ENCODE results near the gene MTFP1.

The MTFP1 gene

GRCh38 chr22:30435674-30436126 is 10.1 kb downstream of the MTFP1 start:
- H3K4me3 ChIP-seq (ENCODE audit: insufficient read length, low read depth), result no peak overlapping the region
- no peaks in the 10 kb centered on the region for H3K27me3 ChIP-seq (ENCODE audit: insufficient read depth, insufficient read length)
- DNase-seq (ENCODE audit: low read depth, low spot score), result no peak
- H3K9me3 ChIP-seq (ENCODE audit: insufficient read depth, low read length), result peaks cover 13% of the 10 kb centered on the region; the same call in 1 of the 2 replicates
- H3K4me1 ChIP-seq (ENCODE audit: insufficient read depth, insufficient read length), result peaks cover 2% of the 10 kb centered on the region
- TF ChIP-seq SUZ12 (IDR thresholded peaks at IDR 0.05; ENCODE audit: extremely low read depth, insufficient read depth, insufficient read length) (no peak), ZNF274 (IDR thresholded peaks at IDR 0.05; ENCODE audit: low read depth, low read length) (no peak), YY1 (IDR thresholded peaks at IDR 0.05; ENCODE audit: insufficient read depth, insufficient read length) (no peak)
- H3K9ac ChIP-seq (ENCODE audit: insufficient read length, low read depth), result no peak overlapping the region
- H3K36me3 ChIP-seq (ENCODE audit: insufficient read depth, insufficient read length, low read length), result no peaks in the 10 kb centered on the region

GRCh38 chr22:30436196-30436595 is 10.6 kb downstream of the MTFP1 start:
- Histone ChIP-seq H3K27me3 (ENCODE audit: insufficient read depth, insufficient read length) (no peaks in the 10 kb centered on the region), H3K9me3 (ENCODE audit: insufficient read depth, low read length) (peaks cover 13% of the 10 kb centered on the region; the same call in 1 of the 2 replicates), H3K4me3 (ENCODE audit: insufficient read length, low read depth) (no peak overlapping the region), H3K4me1 (ENCODE audit: insufficient read depth, insufficient read length) (peaks cover 2% of the 10 kb centered on the region), H3K9ac (ENCODE audit: insufficient read length, low read depth) (no peak overlapping the region), H3K36me3 (ENCODE audit: insufficient read depth, insufficient read length, low read length) (no peaks in the 10 kb centered on the region)
- no peak for DNase-seq (ENCODE audit: low read depth, low spot score)
- no peak for TF ChIP-seq SUZ12 (IDR thresholded peaks at IDR 0.05; ENCODE audit: extremely low read depth, insufficient read depth, insufficient read length)
- TF ChIP-seq YY1 (IDR thresholded peaks at IDR 0.05; ENCODE audit: insufficient read depth, insufficient read length), result no peak
- no peak for TF ChIP-seq ZNF274 (IDR thresholded peaks at IDR 0.05; ENCODE audit: low read depth, low read length)

GRCh38 chr22:30438559-30438958 is 13.0 kb downstream of the MTFP1 start:
- Histone ChIP-seq H3K9me3 (ENCODE audit: insufficient read depth, low read length) (peaks cover 13% of the 10 kb centered on the region; the same call in 1 of the 2 replicates), H3K9ac (ENCODE audit: insufficient read length, low read depth) (no peak overlapping the region), H3K36me3 (ENCODE audit: insufficient read depth, insufficient read length, low read length) (no peaks in the 10 kb centered on the region), H3K27me3 (ENCODE audit: insufficient read depth, insufficient read length) (no peaks in the 10 kb centered on the region), H3K4me3 (ENCODE audit: insufficient read length, low read depth) (no peak overlapping the region), H3K4me1 (ENCODE audit: insufficient read depth, insufficient read length) (peaks cover 2% of the 10 kb centered on the region)
- no peak for DNase-seq (ENCODE audit: low read depth, low spot score)
- TF ChIP-seq SUZ12 (IDR thresholded peaks at IDR 0.05; ENCODE audit: extremely low read depth, insufficient read depth, insufficient read length) (no peak), YY1 (IDR thresholded peaks at IDR 0.05; ENCODE audit: insufficient read depth, insufficient read length) (no peak), ZNF274 (IDR thresholded peaks at IDR 0.05; ENCODE audit: low read depth, low read length) (no peak)

GRCh38 chr22:30439226-30439625 is 13.7 kb downstream of the MTFP1 start:
- DNase-seq (ENCODE audit: low read depth, low spot score), result no peak
- Histone ChIP-seq H3K9me3 (ENCODE audit: insufficient read depth, low read length) (peaks cover 13% of the 10 kb centered on the region; the same call in 1 of the 2 replicates), H3K9ac (ENCODE audit: insufficient read length, low read depth) (no peak overlapping the region), H3K27me3 (ENCODE audit: insufficient read depth, insufficient read length) (no peaks in the 10 kb centered on the region), H3K4me1 (ENCODE audit: insufficient read depth, insufficient read length) (peaks cover 2% of the 10 kb centered on the region), H3K36me3 (ENCODE audit: insufficient read depth, insufficient read length, low read length) (no peaks in the 10 kb centered on the region), H3K4me3 (ENCODE audit: insufficient read length, low read depth) (no peak overlapping the region)
- TF ChIP-seq SUZ12 (IDR thresholded peaks at IDR 0.05; ENCODE audit: extremely low read depth, insufficient read depth, insufficient read length), result no peak

GRCh38 chr22:30439836-30440235 is 14.3 kb downstream of the MTFP1 start:
- no peaks in the 10 kb centered on the region for H3K27me3 ChIP-seq (ENCODE audit: insufficient read depth, insufficient read length)

GRCh38 chr22:30441088-30441487 is 15.5 kb downstream of the MTFP1 start:
- Histone ChIP-seq H3K4me3 (ENCODE audit: insufficient read length, low read depth) (no peak overlapping the region), H3K36me3 (ENCODE audit: insufficient read depth, insufficient read length, low read length) (no peaks in the 10 kb centered on the region), H3K27me3 (ENCODE audit: insufficient read depth, insufficient read length) (no peaks in the 10 kb centered on the region), H3K9ac (ENCODE audit: insufficient read length, low read depth) (no peak overlapping the region), H3K4me1 (ENCODE audit: insufficient read depth, insufficient read length) (no peaks in the 10 kb centered on the region), H3K9me3 (ENCODE audit: insufficient read depth, low read length) (peaks cover 13% of the 10 kb centered on the region; the same call in 1 of the 2 replicates)
- DNase-seq (ENCODE audit: low read depth, low spot score), result no peak
- no peak for TF ChIP-seq SUZ12 (IDR thresholded peaks at IDR 0.05; ENCODE audit: extremely low read depth, insufficient read depth, insufficient read length)
- TF ChIP-seq YY1 (IDR thresholded peaks at IDR 0.05; ENCODE audit: insufficient read depth, insufficient read length), result no peak

More at GRCh38 chr22:30439836-30440235, 14.3 kb downstream of the MTFP1 start:
- Histone ChIP-seq H3K9me3 (ENCODE audit: insufficient read depth, low read length) (peaks cover 13% of the 10 kb centered on the region; the same call in 1 of the 2 replicates), H3K4me3 (ENCODE audit: insufficient read length, low read depth) (no peak overlapping the region), H3K36me3 (ENCODE audit: insufficient read depth, insufficient read length, low read length) (no peaks in the 10 kb centered on the region), H3K9ac (ENCODE audit: insufficient read length, low read depth) (no peak overlapping the region), H3K4me1 (ENCODE audit: insufficient read depth, insufficient read length) (peaks cover 2% of the 10 kb centered on the region)
- TF ChIP-seq YY1 (IDR thresholded peaks at IDR 0.05; ENCODE audit: insufficient read depth, insufficient read length) (no peak), SUZ12 (IDR thresholded peaks at IDR 0.05; ENCODE audit: extremely low read depth, insufficient read depth, insufficient read length) (no peak), ZNF274 (IDR thresholded peaks at IDR 0.05; ENCODE audit: low read depth, low read length) (no peak)
- no peak for DNase-seq (ENCODE audit: low read depth, low spot score)

GRCh38 chr22:30444632-30445437 is 19.3 kb downstream of the MTFP1 start:
- Histone ChIP-seq H3K9ac (ENCODE audit: insufficient read length, low read depth) (no peak overlapping the region), H3K4me3 (ENCODE audit: insufficient read length, low read depth) (no peak overlapping the region), H3K36me3 (ENCODE audit: insufficient read depth, insufficient read length, low read length) (no peaks in the 10 kb centered on the region), H3K9me3 (ENCODE audit: insufficient read depth, low read length) (no peaks in the 10 kb centered on the region), H3K27me3 (ENCODE audit: insufficient read depth, insufficient read length) (no peaks in the 10 kb centered on the region), H3K4me1 (ENCODE audit: insufficient read depth, insufficient read length) (no peaks in the 10 kb centered on the region)
- peak; percentile 60 for DNase-seq (ENCODE audit: low read depth, low spot score)
- TF ChIP-seq YY1 (IDR thresholded peaks at IDR 0.05; ENCODE audit: insufficient read depth, insufficient read length), result no peak
- no peak for TF ChIP-seq ZNF274 (IDR thresholded peaks at IDR 0.05; ENCODE audit: low read depth, low read length)
- no peak for TF ChIP-seq SUZ12 (IDR thresholded peaks at IDR 0.05; ENCODE audit: extremely low read depth, insufficient read depth, insufficient read length)
